Lower leg skin (tissue), 4 donors: ENCODE data around the gene HTR1D. TPM values are rescaled to one million over a fixed set of nuclear protein-coding genes. Genes with fewer than 3 reads are reported as not detected.

ENCODE experiments used
- DNase-seq, 2 donors: peaks; one replicate each; pipeline ENCODE4 v3.0.0-alpha.2; 2019; ENCODE audit warnings: low spot score in 2 of 2
- H3K4me3 ChIP-seq: fragments of 200-600 bp; sonication (generic); 2 replicates; pipeline ENCODE4 v1.5.1; 2017; ENCODE audit warnings: mild to moderate bottlenecking, low read depth; ENCODE audit not compliant: poor library complexity, severe bottlenecking
- CTCF ChIP-seq, 3 donors: fragments of 450-650 bp; IDR thresholded peaks; one replicate each; pipeline ENCODE4 v1.5.1; 2016; ENCODE audit warnings: antibody characterized with exemption in 3 of 3, mild to moderate bottlenecking in 3 of 3, moderate library complexity in 2 of 3
- POLR2A ChIP-seq, 2 donors: fragments of 450-650 bp; IDR thresholded peaks; one replicate each; pipeline ENCODE4 v1.6.1; 2016 to 2017; ENCODE audit warnings: antibody characterized with exemption in 2 of 2, mild to moderate bottlenecking in 1 of 2, moderate library complexity in 1 of 2
- WGBS, 2 donors: methylation state at CpG; one replicate each; pipeline ENCODE4 v1.1.5; 2018; 5-methylcytosine and 5-hydroxymethylcytosine counted together
- intact Hi-C: fragments of 100-400 bp; cut with DNase I; formaldehyde crosslinking; loops from one replicate; pipeline ENCODE4 v1.15.0; 2023; ENCODE audit warnings: low total_unique reads
- total RNA-seq, 4 donors: library from RNA; depleted of rRNA; stranded (reverse); fragments of >200 nt; gene quantifications; one replicate each; pipeline ENCODE4 v1.1.0, GENCODE V29; 2016

Gene HTR1D
- total RNA-seq, 4 donors from 2014 or later: not detected

GRCh38 chr1:23222742-23223141 is 5.4 kb upstream of the HTR1D start:
- no peak for TF ChIP-seq CTCF (IDR thresholded peaks at IDR 0.05)
- no peak for TF ChIP-seq POLR2A (IDR thresholded peaks at IDR 0.05)
- intact Hi-C loops: no loop called here
- 82 to 83% methylated on average over 3 of the region's 3 CpGs for WGBS, 2 donors
- no peak for DNase-seq
- no peak overlapping the region for H3K4me3 ChIP-seq

- 89 to 95% methylated on average over 2 of the region's 2 CpGs for WGBS, 2 donors
- intact Hi-C loops: no loop called here
- DNase-seq: no peak
- no peak for TF ChIP-seq CTCF (IDR thresholded peaks at IDR 0.05)
- TF ChIP-seq POLR2A (IDR thresholded peaks at IDR 0.05): no peak
- no peak overlapping the region for H3K4me3 ChIP-seq
Measured at GRCh38 chr1:23222331-23222730, 5.0 kb upstream of the HTR1D start.

GRCh38 chr1:23221107-23221506 is 3.8 kb upstream of the HTR1D start:
- TF ChIP-seq CTCF (IDR thresholded peaks at IDR 0.05) (no peak), POLR2A (IDR thresholded peaks at IDR 0.05) (no peak)
- intact Hi-C loops: no loop called here
- DNase-seq: no peak
- H3K4me3 ChIP-seq: no peak overlapping the region
- 69 to 77% methylated on average over 2 of the region's 2 CpGs for WGBS, 2 donors

GRCh38 chr1:23216771-23217420 is 406 bp downstream of the HTR1D start:
- intact Hi-C loops: no loop called here
- DNase-seq: no peak

GRCh38 chr1:23215751-23216449 is 1.4 kb downstream of the HTR1D start:
- TF ChIP-seq CTCF (IDR thresholded peaks at IDR 0.05) (no peak), POLR2A (IDR thresholded peaks at IDR 0.05) (no peak)
- intact Hi-C loops: no loop called here
- 63 to 86% methylated on average over 3 of the region's 3 CpGs for WGBS, 2 donors
- no peak for DNase-seq
- no peak overlapping the region for H3K4me3 ChIP-seq

More at GRCh38 chr1:23216771-23217420, 406 bp downstream of the HTR1D start:
- WGBS, 2 donors: 2% methylated on average over 11 to 15 of the region's 78 CpGs
- TF ChIP-seq POLR2A (IDR thresholded peaks at IDR 0.05): no peak
- no peak for TF ChIP-seq CTCF (IDR thresholded peaks at IDR 0.05)
- peak overlapping the region; percentile 10 for H3K4me3 ChIP-seq
